Measurements from ENCODE around the gene EVL. TPM values are rescaled to one million over a fixed set of nuclear protein-coding genes. Genes with fewer than 3 reads are reported as not detected.

The EVL gene
- total RNA-seq, 4 donors from 2014 or later, result 22.8 to 86.4 (median 45.2) TPM

DNA sequence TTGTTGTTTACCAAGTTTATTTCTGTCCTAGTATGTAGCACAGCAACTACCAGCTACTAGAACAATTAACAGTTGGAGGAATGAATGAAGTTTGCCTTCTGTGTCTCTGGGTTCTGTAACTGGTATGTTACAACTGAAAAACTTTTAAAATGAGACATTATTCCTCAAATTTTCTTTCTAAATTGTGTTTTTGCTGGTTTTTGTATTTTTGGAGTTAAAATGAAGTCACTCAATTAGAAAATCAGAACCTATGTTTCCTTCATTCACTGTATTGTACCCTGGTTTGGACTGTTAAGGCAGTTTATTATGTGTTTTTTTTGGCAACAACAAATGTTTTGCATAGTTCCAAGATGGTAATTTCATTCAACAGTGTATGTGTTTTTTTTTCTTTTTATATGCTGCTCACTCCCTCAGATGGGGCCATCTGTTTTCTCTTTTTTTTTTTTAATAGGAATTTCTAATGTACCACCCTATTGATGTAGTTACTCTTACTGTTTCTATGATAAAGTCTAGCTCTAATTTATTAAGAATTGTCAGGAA, 30.2 kb upstream of the EVL start:
- DNase-seq, result no peak
- Histone ChIP-seq H3K36me3 (no peaks in the 10 kb centered on the region), H3K27me3 (no peaks in the 10 kb centered on the region), H3K4me1 (peaks cover 2 to 27% (median 8%) of the 10 kb centered on the region in 4 donors), H3K4me3 (no peak overlapping the region), H3K9me3 (no peaks in the 10 kb centered on the region), H3K27ac (no peak overlapping the region)
- intact Hi-C loops (cut with DNase I; ENCODE audit: low total_unique reads) (loop anchor here (1.0 kb wide), 1 partner anchor 73 kb away; no protein-coding TSS in a partner anchor), in situ Hi-C loops (cut with MboI; ENCODE audit: low pct_ligation_motif_present in 1 of 4, low pct_unique_long_range_greater_than_20kb in 1 of 4, low sequenced_read_pairs in 3 of 4) (no loop called here)
- TF ChIP-seq POLR2A (IDR thresholded peaks at IDR 0.05) (no peak), POLR2AphosphoS5 (IDR thresholded peaks at IDR 0.05) (no peak), EP300 (IDR thresholded peaks at IDR 0.05; ENCODE audit: low read depth) (no peak)
- TF ChIP-seq, protein P1, sequence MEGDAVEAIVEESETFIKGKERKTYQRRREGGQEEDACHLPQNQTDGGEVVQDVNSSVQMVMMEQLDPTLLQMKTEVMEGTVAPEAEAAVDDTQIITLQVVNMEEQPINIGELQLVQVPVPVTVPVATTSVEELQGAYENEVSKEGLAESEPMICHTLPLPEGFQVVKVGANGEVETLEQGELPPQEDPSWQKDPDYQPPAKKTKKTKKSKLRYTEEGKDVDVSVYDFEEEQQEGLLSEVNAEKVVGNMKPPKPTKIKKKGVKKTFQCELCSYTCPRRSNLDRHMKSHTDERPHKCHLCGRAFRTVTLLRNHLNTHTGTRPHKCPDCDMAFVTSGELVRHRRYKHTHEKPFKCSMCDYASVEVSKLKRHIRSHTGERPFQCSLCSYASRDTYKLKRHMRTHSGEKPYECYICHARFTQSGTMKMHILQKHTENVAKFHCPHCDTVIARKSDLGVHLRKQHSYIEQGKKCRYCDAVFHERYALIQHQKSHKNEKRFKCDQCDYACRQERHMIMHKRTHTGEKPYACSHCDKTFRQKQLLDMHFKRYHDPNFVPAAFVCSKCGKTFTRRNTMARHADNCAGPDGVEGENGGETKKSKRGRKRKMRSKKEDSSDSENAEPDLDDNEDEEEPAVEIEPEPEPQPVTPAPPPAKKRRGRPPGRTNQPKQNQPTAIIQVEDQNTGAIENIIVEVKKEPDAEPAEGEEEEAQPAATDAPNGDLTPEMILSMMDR (IDR thresholded peaks at IDR 0.05), result no peak

DNA sequence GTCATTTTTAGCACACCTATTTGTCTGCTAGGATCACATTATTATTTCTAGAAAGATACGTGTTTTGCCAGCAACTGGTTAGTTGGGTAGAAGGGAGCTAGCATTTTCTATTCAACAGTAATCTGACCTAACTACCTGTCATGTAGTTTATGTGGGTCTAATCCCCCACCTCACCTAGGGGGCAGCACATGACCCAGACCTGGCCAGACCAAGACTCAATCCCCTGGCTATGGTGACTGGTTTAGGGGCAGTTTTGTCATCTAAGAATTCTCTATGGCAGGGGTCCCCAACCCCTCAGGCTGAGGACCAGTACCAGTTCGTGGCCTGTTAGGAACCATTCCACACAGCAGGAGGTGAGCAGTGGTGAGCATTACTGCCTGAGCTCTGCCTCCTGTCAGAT, 29.5 kb upstream of the EVL start:
- 68 to 100% methylated on average over 1 to 2 of the region's 2 CpGs for WGBS, 2 donors (ENCODE audit: low coverage in 1 of 2)
- DNase-seq, result no peak
- TF ChIP-seq, protein P1 (IDR thresholded peaks at IDR 0.05), result no peak
- TF ChIP-seq POLR2AphosphoS5 (IDR thresholded peaks at IDR 0.05) (no peak), EP300 (IDR thresholded peaks at IDR 0.05; ENCODE audit: low read depth) (no peak), POLR2A (IDR thresholded peaks at IDR 0.05) (no peak)

DNA sequence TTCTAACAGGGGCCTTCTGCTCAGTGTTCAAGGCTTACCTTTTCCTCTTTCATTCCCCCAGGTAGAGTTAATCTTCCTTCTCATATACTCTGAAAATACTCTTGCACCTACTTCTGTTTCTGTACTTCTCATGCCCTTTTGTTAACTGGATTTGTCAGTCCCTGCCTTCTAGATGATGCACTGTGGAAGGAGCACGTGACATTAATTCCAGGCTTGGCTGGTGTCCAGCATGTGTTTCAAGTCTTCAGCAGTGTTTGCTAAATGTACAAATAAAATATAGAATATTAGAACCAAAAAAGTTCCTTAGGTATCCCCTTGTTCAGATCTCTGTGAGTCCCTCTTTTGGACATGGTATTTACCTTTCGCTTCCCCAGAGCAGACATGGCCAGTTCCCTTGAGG, 27.9 kb upstream of the EVL start:
- TF ChIP-seq, protein P1 (IDR thresholded peaks at IDR 0.05), result no peak
- TF ChIP-seq EP300 (IDR thresholded peaks at IDR 0.05; ENCODE audit: low read depth) (no peak), POLR2AphosphoS5 (IDR thresholded peaks at IDR 0.05) (no peak), POLR2A (IDR thresholded peaks at IDR 0.05) (no peak)
- H3K27ac ChIP-seq, result no peak overlapping the region
- in situ Hi-C loops (cut with MboI; ENCODE audit: low pct_ligation_motif_present in 1 of 4, low pct_unique_long_range_greater_than_20kb in 1 of 4, low sequenced_read_pairs in 3 of 4), result no loop called here
- H3K9me3 ChIP-seq, result no peaks in the 10 kb centered on the region
- H3K27me3 ChIP-seq, result no peaks in the 10 kb centered on the region
- peaks cover 0 to 4% (median 1%) of the 10 kb centered on the region in 4 donors for H3K4me1 ChIP-seq
- no peak for DNase-seq
- H3K4me3 ChIP-seq, result no peak overlapping the region
- WGBS, 2 donors (ENCODE audit: low coverage in 1 of 2), result 64 to 75% methylated on average over 2 of the region's 2 CpGs
- intact Hi-C loops (cut with DNase I; ENCODE audit: low total_unique reads), result no loop called here
- H3K36me3 ChIP-seq, result no peaks in the 10 kb centered on the region

More for the DNA sequence above, 29.5 kb upstream of the EVL start:
- H3K27me3 ChIP-seq, result no peaks in the 10 kb centered on the region
- no peak overlapping the region for H3K4me3 ChIP-seq
- no peaks in the 10 kb centered on the region for H3K36me3 ChIP-seq
- H3K27ac ChIP-seq, result no peak overlapping the region
- H3K9me3 ChIP-seq, result no peaks in the 10 kb centered on the region
- intact Hi-C loops (cut with DNase I; ENCODE audit: low total_unique reads) (no loop called here), in situ Hi-C loops (cut with MboI; ENCODE audit: low pct_ligation_motif_present in 1 of 4, low pct_unique_long_range_greater_than_20kb in 1 of 4, low sequenced_read_pairs in 3 of 4) (no loop called here)
- peaks cover 0 to 20% (median 4%) of the 10 kb centered on the region in 4 donors for H3K4me1 ChIP-seq

DNA sequence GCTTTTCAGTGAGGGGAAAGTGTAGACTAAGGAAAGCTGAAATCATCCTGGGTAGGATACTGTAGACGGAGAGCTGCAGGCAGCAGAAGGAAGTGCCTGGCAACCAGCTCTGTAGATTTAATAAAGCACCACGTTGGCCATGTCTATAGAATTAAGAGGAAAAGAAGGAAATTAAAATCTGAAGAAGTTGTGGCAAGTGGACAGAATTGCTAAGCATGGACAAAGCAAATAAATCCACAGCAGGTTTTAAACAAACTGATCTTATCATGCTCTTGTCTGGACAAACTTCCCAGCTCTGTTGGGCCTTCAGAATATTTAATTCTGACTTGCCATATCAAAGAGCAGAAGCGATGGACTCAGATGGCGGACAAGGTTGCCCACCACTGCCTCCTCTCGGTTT, 27.2 kb upstream of the EVL start:
- in situ Hi-C loops (cut with MboI; ENCODE audit: low pct_ligation_motif_present in 1 of 4, low pct_unique_long_range_greater_than_20kb in 1 of 4, low sequenced_read_pairs in 3 of 4), result no loop called here
- 55 to 80% methylated on average over 2 to 5 of the region's 5 CpGs for WGBS, 2 donors (ENCODE audit: low coverage in 1 of 2)

More for the DNA sequence above, 27.2 kb upstream of the EVL start:
- no peak for DNase-seq
- no peaks in the 10 kb centered on the region for H3K9me3 ChIP-seq
- H3K4me3 ChIP-seq, result no peak overlapping the region
- no peaks in the 10 kb centered on the region for H3K27me3 ChIP-seq
- intact Hi-C loops (cut with DNase I; ENCODE audit: low total_unique reads), result no loop called here
- TF ChIP-seq, protein P1 (IDR thresholded peaks at IDR 0.05), result no peak
- TF ChIP-seq POLR2AphosphoS5 (IDR thresholded peaks at IDR 0.05), result no peak
- no peak for TF ChIP-seq EP300 (IDR thresholded peaks at IDR 0.05; ENCODE audit: low read depth)
- no peak for TF ChIP-seq POLR2A (IDR thresholded peaks at IDR 0.05)
- no peak overlapping the region for H3K27ac ChIP-seq
- no peaks in the 10 kb centered on the region for H3K36me3 ChIP-seq
- H3K4me1 ChIP-seq, result no peaks in the 10 kb centered on the region
